Fibroblast of lung (primary cell): ENCODE results near the gene CENPX.

Source experiments
- CTCF ChIP-seq, 2 donors: IDR thresholded peaks in 1 of 2; conservative IDR thresholded peaks in 1 of 2; 1 replicate in 1 of 2; 2 replicates in 1 of 2; pipeline ENCODE4 v1.5.1; 2011 to 2012; ENCODE audit warnings: low read length in 2 of 2, control low read depth in 1 of 2, inconsistent platforms in 1 of 2, low read depth in 1 of 2, mild to moderate bottlenecking in 1 of 2
- EZH2 ChIP-seq: IDR thresholded peaks from 2 replicates; pipeline ENCODE4 v1.5.1; 2012; ENCODE audit warnings: low read length, control low read depth, mild to moderate bottlenecking; ENCODE audit errors: missing control alignments

DNA sequence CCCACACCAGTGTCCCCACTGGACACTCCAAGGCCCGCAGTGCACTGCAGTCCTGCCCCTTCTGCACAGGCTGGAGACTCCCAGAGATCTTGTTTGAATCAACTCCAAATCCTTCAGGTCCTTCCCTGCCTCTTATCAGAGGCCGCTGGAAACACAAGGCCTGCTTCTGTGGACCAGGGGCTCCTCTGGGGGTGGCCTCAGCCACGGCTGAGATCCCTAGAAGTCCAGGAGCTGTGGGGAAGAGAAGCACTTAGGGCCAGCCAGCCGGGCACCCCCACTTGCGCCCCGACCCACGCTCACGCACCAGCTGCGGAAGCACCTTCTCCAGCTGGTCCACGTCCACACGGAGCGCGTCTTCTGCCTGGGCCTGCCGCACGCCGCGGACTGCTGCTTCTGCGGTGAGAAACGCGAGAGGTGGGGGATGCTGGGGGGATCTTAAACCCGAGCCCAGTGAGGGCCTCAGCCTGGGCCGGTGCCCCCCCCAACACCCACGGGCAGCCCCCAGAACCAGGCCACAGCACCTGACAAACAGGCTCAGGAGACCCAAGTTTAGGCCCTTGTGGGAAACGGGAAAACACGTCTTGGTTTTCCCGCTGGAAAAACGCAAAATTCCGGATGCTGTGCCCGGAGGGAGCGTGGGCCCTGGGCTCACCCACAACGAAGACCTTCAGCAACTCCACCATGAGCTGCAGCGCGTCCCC, 3.5 kb downstream of the CENPX start:
- no peak for TF ChIP-seq CTCF (conservative IDR thresholded peaks at IDR 0.05 in 1 of 2, IDR thresholded peaks at IDR 0.05 in 1 of 2; ENCODE audit: low read depth in 1 of 2, low read length in 2 of 2)
- no peak for TF ChIP-seq EZH2
